ENCODE results near the gene THRAP3.

Gene THRAP3

DNA sequence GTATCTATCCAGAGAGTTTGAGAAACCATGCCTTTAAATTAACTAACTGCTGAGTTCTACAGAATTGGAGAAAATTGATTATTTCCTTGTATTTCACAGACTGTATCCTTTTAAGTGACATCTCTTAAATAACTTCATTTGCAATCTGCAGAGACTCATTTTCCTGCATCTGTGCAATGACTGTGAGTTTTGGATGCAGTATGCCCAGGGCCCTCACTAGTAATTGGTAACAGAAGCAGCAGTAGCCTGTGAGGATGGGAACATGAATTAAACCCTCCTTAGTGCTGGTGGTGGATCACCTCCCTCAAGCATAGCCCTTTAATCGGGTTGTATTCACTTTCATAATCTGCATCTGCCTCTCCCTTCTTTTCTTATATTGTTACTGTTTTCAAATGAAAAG lies 60.3 kb downstream of the THRAP3 start:
- DNase-seq (ENCODE audit: low read depth, low spot score): no peak

DNA sequence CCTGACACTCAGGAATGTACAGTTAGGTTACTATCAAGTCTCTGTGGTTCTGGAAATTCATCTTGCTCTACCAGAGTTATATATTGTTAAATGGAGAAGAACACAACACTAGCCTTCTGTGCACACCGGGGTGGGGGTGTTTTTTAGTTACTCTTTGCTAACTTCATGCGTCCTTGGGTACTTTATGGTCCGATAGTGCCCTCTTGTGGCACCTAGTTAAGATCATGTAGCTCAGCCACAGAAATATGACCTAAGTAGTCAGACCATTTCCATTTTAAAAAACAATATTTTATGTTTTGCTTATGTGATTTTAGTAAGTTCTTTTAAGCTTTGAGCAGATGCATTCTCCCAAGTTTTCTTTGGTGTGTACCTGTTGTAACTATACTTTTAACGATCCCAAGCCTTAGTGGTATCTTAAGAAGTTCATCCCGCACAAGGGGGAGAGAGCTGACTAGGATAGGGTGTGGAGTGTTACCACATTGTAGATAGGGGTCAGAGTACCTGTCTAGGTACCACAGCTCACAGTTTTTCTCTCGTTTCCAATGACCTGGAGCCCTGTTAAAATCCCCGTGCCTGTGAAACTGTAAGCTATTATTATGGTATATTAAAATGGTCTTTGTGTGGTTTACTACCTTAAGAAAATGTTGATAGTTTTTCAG lies 61.3 kb downstream of the THRAP3 start:
- H3K4me3 ChIP-seq (ENCODE audit: low read length): no peak overlapping the region
- peak; percentile 83 for DNase-seq (ENCODE audit: low read depth, low spot score)

More for the DNA sequence above, 60.3 kb downstream of the THRAP3 start:
- no peak overlapping the region for H3K4me3 ChIP-seq (ENCODE audit: low read length)

DNA sequence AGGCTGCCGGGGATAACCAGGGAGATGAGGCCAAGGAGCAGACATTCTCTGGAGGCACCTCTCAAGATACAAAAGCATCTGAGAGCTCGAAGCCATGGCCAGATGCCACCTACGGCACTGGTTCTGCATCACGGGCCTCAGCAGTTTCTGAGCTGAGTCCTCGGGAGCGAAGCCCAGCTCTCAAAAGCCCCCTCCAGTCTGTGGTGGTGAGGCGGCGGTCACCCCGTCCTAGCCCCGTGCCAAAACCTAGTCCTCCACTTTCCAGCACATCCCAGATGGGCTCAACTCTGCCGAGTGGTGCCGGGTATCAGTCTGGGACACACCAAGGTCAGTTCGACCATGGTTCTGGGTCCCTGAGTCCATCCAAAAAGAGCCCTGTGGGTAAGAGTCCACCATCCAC lies 62.6 kb downstream of the THRAP3 start:
- H3K4me3 ChIP-seq (ENCODE audit: low read length): no peak overlapping the region
- no peak for DNase-seq (ENCODE audit: low read depth, low spot score)

DNA sequence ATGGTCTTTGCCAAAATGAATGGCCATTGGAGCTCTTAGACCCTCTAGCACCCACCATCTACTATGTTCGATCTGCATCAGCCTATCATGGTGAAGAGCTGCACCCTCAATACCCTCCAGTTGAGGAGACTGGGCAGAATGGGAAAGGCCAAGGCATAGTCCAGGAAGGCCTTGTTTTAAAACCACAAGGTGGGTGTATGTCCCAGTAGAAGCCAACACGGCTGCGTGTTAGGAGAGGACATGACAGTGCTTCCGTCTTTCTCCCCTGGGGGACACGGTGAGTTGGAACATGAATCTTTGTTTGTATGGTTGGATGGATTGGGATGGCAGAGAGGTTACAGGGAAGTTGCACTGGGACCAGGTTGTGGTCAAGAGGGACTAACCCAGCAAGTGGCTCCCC lies 63.4 kb downstream of the THRAP3 start:
- no peak for DNase-seq (ENCODE audit: low read depth, low spot score)
- no peak overlapping the region for H3K4me3 ChIP-seq (ENCODE audit: low read length)

DNA sequence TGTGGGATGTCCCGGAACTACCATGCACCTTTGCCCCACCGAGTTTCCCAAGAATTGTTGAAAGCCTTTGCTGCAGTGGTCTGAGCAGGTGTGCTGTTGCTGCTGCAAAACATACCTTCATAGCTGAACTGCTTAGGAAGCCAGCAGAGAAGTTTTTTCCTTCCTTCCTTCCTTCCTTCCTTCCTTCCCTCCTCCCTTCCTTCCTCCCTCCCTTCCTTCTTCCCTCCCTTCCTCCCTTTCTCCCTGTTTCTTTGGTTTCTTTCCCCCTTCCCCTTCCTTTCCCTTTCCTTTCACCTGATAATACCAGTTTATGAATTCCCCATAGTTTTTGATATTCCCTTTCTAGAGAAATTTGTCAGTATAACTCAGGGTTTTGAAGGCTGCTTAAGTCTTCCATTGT lies 71.1 kb downstream of the THRAP3 start:
- H3K4me3 ChIP-seq (ENCODE audit: low read length): no peak overlapping the region
- DNase-seq (ENCODE audit: low read depth, low spot score): no peak

DNA sequence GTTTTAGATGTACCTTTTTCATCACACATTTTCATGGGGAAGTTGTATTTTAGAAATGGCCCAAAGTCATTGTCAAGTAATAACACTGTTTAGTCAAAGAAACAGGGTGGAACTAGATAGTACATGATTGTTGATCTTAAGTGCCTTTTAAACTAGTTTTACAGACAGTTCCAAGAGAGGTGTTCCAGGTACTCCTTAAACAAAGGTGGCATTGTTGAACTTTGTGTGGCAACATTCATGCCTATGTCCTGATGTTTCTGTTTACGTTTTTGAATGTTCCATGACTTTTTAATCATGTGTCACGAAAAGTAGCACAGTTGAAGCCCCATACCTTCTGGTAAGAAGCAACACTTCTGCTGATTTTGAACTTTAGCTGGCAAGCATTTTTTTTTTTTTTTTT lies 72.8 kb downstream of the THRAP3 start:
- no peak overlapping the region for H3K4me3 ChIP-seq (ENCODE audit: low read length)
- no peak for DNase-seq (ENCODE audit: low read depth, low spot score)

DNA sequence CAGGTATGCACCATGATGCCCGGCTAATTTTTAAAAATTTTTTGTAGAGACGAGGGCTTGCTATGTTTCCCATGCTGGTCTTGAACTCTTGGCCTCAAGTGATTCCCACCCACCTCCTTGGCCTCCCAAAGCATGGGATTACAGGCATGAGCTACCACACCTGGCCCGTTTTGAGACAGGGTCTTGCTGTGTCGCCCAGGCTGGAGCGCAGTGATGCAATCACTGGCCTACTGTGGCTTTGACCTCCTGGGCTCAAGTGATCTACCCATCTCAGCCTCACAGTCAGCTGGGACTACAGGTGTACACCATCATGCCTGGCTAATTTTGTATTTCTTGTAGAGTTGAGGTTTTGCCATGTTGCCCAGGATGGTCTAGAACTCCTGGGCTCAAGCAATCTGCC lies 74.4 kb downstream of the THRAP3 start:
- H3K4me3 ChIP-seq (ENCODE audit: low read length): no peak overlapping the region
- no peak for DNase-seq (ENCODE audit: low read depth, low spot score)

DNA sequence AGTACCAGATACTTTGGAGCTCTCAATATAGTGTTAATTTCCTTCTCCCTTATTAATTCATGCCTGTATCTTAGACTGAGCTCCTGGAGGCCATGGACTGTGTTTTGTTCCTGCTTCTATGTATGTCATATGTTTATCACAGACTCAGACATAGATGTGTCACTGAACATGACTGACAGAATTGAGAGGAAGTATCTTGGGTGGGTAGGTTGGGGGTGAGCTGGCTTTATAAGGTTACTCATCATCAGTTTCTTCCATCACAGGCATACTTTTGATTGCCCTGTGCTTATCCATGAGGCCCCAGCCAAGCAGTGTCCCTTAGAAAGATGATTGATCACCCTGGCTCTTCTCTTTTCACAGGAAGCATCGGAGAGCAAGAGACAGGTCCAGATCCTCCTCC lies 76.3 kb downstream of the THRAP3 start:
- H3K4me3 ChIP-seq (ENCODE audit: low read length): no peak overlapping the region
- no peak for DNase-seq (ENCODE audit: low read depth, low spot score)

DNA sequence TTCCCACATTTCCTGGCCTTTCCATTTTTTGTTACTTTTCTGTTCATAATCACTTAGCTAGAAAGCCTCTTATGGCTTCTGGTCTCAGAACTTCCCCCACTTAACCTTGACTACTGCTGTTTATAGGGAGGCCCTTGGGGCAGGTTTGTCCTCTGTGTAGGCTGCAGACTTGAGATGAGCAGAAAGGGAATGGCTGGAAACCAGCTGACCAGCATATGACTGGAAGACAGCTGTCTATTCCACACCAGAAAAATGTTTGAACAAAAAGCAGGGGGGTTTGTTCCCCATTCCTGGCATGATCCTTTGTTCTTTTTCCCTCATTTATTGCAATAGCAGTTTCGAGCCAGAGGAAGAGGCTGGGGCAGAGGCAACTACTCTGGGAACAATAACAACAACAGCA lies 77.0 kb downstream of the THRAP3 start:
- DNase-seq (ENCODE audit: low read depth, low spot score): no peak
- H3K4me3 ChIP-seq (ENCODE audit: low read length): no peak overlapping the region

DNA sequence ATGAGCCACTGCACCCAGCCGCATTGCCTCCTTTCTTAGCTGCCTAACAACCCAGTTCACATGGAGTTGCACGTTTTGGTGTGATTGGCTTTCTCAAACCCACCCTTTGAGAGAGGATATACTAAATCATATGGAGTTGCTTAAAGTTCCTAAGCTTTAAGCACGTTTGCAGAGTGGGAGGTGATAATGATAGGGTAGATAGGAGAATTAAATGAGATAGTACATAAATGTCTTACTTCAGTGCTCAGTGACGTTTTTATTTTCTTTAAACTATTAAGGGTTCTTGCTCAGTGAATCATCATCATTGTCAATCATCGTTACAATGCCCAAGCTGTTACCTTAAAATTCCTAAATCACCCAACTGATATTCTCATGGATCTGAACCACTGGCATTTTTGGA lies 79.0 kb downstream of the THRAP3 start:
- no peak overlapping the region for H3K4me3 ChIP-seq (ENCODE audit: low read length)
- DNase-seq (ENCODE audit: low read depth, low spot score): no peak

DNA sequence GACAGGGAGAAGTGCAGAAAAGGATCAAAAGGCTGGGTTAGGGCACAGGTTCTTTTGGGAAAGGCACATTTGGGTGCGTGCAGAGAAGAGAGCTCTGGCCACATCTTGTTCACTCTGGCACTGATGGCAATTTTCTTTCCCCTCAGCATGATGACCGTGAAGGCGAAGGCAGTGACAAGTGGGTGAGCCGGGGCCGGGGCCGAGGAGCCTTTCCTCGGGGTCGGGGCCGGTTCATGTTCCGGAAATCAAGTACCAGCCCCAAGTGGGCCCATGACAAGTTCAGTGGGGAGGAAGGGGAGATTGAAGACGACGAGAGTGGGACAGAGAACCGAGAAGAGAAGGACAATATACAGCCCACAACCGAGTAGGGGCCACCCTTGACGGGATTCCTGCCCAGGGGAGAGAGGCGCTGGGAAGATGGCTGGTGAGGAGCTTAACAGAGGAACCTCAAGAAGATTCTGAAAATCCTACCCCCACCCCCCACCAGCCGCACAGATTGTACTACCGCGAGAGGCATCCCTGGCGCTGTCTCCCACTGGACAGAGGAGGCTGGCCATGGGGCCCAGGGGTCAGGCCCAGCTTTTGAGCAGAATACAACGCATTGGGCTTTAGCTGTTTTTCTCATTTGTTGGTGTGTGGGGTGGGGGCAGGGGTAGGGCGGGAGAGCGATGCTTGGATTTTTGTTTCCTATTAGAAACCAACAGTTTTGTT lies 79.6 kb downstream of the THRAP3 start:
- DNase-seq (ENCODE audit: low read depth, low spot score): no peak
- H3K4me3 ChIP-seq (ENCODE audit: low read length): no peak overlapping the region

DNA sequence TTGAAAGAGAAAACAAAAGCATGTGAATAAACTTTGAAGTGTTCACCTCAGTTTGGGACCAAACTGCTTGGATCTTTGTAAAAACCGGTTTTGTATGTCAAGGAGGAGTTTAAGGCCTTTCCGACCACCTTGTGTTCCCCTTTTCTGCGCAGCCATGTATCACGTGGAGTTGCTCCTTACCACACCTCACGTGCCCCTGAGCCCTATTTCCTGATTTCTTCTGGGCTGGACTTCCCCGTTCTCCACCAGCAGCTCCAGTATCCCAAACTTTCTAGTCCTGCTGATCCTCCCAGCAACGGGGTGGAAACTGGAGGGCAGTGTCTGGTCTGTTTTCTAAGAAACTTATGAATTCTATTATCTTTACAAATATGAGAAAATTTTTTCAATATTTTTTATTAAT lies 80.3 kb downstream of the THRAP3 start:
- DNase-seq (ENCODE audit: low read depth, low spot score): no peak
- H3K4me3 ChIP-seq (ENCODE audit: low read length): no peak overlapping the region

DNA sequence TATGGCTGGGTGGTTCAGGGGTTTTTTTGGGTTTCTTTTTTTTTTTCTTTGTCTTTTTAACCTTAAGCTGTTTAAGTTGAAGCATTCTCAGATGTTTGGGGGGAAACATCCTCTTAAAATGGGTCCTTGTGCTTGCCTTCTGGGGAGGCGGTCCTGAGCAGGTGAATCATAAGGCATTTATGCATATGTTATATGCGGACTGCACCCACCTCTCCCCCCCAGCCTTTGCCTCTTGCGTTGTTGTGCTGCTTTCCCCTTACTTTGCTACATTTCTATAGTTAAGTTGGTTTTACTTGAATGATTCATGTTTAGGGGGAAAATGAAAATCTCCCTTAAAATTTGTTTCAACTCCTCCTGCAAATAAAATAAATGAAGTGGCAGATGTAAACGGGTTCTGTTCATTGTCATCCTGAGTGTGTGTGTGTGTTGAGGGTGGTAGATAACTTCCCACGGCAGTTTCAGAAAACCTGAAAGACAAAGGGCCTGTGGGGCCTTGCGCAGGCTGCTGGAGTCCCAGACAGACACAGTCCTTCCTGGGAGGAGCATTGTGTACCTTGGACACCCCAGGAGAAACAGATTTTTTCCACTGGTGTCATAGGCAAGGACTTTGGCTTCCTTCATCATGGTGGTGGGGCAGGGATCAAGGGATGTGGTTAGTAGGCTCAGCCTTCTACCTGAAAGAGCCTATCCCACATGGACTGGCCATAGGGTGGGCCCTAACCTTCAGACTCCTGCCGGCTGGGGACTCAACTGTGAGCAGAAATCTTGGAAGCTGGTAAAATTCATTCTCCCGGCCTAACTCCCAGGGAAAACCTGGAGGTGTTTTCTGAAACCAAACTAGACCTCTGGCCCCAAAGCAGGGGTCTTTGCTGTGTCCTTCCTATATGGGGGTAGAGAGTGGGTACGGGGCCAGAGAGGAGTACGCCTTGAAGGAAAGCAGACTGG lies 81.0 kb downstream of the THRAP3 start:
- no peak overlapping the region for H3K4me3 ChIP-seq (ENCODE audit: low read length)
- no peak for DNase-seq (ENCODE audit: low read depth, low spot score)

DNA sequence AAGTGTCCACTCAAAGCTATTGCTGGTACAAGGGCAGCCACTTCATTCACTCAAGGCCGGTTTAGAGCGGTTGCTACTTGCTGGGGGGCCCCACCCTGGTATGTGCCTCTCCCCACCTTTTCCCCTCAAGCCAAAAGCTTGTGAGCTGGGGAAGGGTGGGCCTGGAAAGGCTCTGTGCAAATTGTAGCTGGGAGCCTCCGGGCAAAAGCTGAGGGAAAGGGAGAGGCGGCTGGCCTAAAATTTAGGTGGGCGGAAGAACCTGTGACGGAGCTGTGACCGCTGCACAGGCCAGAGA lies 81.6 kb downstream of the THRAP3 start:
- H3K4me3 ChIP-seq (ENCODE audit: low read length): no peak overlapping the region; the same call in 1 of the 2 replicates

DNA sequence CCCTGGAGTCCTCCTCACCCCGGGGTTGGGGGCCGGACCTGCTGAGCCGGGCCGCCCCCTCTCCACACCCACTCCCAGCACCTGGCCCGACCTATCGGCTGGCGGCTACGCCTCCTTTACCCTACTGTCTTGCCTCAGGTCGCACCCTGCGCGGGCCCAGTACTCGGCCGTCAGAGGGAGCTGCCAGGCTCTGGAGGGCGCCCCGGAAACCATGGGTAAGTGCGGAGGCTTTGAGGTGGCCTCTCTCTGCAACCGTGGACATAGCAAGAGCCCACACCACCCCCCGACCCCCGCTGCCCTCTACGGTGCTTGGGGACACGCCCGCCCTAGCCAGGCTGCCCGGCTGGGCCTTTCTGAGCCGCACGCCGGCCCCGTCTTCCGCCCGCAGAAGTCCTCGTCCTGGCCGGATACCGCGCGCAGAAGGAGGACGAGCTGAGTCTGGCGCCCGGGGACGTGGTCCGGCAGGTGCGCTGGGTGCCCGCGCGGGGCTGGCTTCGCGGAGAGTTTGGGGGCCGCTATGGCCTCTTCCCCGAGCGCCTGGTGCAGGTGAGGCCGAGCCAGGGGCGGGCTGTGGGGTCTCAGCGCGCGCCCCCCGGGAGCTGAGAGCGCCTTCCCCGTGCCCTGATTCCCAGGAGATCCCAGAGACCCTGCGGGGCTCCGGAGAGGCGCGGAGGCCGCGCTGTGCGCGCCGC lies 82.1 kb downstream of the THRAP3 start, which contains the start of gene SH3D21:
SH3D21 (plus strand) TSS at position 159 of the 692 bp plus-strand sequence; CDS start at position 212, 53 bp downstream.
- H3K4me3 ChIP-seq (ENCODE audit: low read length): peak within 1 kb of the TSS; percentile 82
- peak; percentile 18 for DNase-seq (ENCODE audit: low read depth, low spot score)

More for the DNA sequence above, 81.6 kb downstream of the THRAP3 start:
- DNase-seq (ENCODE audit: low read depth, low spot score): no peak

DNA sequence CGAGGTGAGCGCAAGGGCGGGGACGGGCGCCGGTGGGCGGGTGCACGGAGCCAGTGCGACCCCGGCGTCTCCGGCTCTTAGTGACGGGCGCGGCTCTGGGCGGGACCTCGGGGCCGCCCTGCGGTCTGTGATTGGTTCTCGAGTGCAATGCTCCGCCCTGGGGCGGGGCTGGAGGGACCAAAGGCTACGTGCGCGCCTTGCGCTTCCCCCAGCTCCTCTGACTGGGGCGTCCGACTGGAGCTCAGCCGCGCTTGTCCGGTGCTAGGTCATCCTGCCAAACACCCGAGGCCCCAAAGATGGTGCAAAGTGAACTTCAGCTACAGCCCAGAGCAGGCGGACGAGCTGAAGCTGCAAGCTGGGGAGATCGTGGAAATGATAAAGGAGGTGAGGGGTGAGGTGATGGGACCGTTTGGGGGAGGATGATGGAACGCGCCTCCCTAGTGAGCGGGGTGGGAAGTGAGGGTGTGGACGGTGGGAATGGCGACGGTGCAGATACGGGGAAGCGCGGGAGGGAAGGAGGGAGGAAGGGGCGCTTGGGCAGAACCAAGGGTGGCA lies 82.7 kb downstream of the THRAP3 start:
- DNase-seq (ENCODE audit: low read depth, low spot score): peak; percentile 90

DNA sequence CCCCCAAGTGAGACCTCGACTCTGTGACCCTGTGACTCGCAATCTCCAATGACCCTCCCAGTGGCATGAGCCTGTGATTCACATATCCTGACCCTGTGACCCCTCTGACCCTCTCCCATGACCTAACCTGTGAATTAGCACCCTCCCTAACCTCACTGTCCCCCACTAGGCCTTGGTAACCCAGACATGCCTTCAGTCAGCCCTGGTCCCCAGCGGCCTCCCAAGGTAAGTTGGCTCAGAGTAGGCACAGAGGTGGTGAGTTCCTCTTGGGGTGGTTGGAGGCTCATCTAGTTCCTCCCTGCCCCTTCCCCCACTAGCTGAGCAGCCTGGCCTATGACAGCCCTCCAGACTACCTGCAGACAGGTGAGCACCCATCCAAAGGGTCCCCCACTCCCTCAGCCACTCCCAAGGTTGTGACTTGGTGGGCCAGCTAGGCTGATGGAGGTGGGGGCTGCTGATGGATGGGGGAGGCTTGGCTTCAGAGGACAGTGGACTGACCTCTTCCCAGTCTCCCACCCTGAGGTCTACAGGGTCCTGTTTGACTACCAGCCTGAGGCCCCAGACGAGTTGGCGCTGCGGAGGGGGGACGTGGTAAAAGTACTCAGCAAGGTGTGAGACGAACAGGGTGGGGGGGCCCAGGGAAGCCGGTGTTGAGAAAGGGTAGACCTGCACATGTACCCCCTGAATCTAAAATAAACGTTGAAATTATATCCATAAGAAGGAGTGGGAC lies 83.5 kb downstream of the THRAP3 start:
- H3K4me3 ChIP-seq (ENCODE audit: low read length): peak overlapping the region; percentile 82
- DNase-seq (ENCODE audit: low read depth, low spot score): no peak

More for the DNA sequence above, 82.7 kb downstream of the THRAP3 start:
- H3K4me3 ChIP-seq (ENCODE audit: low read length): peak overlapping the region; percentile 82

DNA sequence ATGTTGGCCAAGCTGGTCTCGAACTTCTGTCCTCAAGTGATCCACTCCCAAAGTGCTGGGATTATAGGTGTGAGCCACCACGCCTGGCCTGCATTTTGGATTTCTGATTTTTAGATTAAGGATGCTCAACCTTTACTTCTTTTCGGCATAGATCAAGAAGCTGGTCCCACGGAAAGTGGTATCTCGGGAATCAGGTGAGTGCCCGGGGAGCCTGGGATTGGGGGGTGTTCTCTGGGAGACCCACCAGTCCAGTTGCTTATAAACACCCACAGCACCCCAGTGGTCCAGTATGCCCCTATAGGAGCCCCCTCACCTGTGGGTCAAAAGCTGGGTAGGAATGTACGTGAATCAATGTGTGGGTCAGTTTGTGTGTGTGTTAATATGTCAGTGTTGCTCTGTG lies 85.2 kb downstream of the THRAP3 start:
- DNase-seq (ENCODE audit: low read depth, low spot score): no peak
- H3K4me3 ChIP-seq (ENCODE audit: low read length): no peak overlapping the region
